GM12891 (cell line): ENCODE results near the gene SETD5. TPM values are rescaled to one million over a fixed set of nuclear protein-coding genes. Genes with fewer than 3 reads are reported as not detected.
A peak's percentile ranks its signal among the peaks of the same experiment; 100 is the strongest.

ENCODE experiments used
- DNase-seq: peaks from one replicate; pipeline ENCODE4 v3.0.0; 2011; ENCODE audit warnings: low spot score; ENCODE audit not compliant: insufficient read length
- FAIRE-seq: peaks from 2 replicates; lab custom pipeline; 2011; peaks lifted over from hg19 to GRCh38; lab: Jason Lieb, UNC
- PAX5 ChIP-seq: IDR thresholded peaks from 2 replicates; pipeline ENCODE4 v1.6.1; 2011; ENCODE audit warnings: low read length, moderate library complexity, mild to moderate bottlenecking; ENCODE audit not compliant: insufficient read depth, severe bottlenecking
- POLR2A ChIP-seq: IDR thresholded peaks from 2 replicates; pipeline ENCODE4 v1.6.1; 2011; ENCODE audit warnings: low read depth, low read length, control low read depth
- POLR2AphosphoS5 ChIP-seq: IDR thresholded peaks from 2 replicates; pipeline ENCODE4 v1.6.1; 2011; ENCODE audit warnings: low read depth, low read length, control low read depth
- POU2F2 ChIP-seq: IDR thresholded peaks from 2 replicates; pipeline ENCODE4 v1.6.1; 2011; ENCODE audit warnings: low read depth, mild to moderate bottlenecking, control low read depth, low read length, moderate library complexity
- SPI1 ChIP-seq: IDR thresholded peaks from 2 replicates; pipeline ENCODE4 v1.6.1; 2011; ENCODE audit warnings: low read depth, low read length, control low read depth
- TAF1 ChIP-seq: IDR thresholded peaks from 2 replicates; pipeline ENCODE4 v1.6.1; 2011; ENCODE audit warnings: low read depth, low read length, control low read depth
- polyA plus RNA-seq: library from polyadenylated mRNA; unstranded; fragments of >200 nt; gene quantifications from one replicate; pipeline ENCODE4 v1.2.1, GENCODE V29; 2012; ENCODE audit warnings: low read depth, missing spikeins, inconsistent platforms; ENCODE audit not compliant: missing spikeins

SETD5 gene, protein sequence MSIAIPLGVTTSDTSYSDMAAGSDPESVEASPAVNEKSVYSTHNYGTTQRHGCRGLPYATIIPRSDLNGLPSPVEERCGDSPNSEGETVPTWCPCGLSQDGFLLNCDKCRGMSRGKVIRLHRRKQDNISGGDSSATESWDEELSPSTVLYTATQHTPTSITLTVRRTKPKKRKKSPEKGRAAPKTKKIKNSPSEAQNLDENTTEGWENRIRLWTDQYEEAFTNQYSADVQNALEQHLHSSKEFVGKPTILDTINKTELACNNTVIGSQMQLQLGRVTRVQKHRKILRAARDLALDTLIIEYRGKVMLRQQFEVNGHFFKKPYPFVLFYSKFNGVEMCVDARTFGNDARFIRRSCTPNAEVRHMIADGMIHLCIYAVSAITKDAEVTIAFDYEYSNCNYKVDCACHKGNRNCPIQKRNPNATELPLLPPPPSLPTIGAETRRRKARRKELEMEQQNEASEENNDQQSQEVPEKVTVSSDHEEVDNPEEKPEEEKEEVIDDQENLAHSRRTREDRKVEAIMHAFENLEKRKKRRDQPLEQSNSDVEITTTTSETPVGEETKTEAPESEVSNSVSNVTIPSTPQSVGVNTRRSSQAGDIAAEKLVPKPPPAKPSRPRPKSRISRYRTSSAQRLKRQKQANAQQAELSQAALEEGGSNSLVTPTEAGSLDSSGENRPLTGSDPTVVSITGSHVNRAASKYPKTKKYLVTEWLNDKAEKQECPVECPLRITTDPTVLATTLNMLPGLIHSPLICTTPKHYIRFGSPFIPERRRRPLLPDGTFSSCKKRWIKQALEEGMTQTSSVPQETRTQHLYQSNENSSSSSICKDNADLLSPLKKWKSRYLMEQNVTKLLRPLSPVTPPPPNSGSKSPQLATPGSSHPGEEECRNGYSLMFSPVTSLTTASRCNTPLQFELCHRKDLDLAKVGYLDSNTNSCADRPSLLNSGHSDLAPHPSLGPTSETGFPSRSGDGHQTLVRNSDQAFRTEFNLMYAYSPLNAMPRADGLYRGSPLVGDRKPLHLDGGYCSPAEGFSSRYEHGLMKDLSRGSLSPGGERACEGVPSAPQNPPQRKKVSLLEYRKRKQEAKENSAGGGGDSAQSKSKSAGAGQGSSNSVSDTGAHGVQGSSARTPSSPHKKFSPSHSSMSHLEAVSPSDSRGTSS (N-terminal part only)
- 36.4 TPM for polyA plus RNA-seq

DNA sequence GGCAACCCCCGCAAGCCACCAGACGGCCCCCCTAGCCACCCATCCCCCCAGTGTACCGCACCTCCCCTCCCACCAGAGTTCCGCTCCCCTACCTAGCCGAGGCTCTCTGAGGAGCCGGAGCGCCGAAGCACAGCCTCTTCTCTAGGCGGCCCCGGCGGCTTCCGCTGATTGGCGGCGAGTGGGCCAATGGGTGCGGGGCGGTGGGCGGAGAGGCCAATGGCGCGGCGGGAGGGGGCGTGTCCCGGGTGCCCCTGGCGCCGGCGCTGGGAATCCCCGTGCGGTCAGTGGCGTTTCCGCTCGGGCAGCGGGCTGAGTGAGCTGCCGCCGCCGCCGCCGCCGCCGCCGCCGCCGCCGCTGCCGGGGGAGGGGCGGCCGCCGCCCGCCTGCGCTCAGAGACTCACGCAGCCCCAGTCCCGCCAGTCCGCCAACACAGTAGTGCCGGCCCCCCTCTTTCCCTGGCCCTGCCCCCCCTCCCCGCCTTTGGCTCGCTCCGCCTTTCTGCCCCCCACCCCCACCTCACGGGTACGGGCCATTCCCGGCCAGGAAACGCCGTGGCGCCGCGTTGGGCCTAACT lies at the start of gene SETD5:
TSS of gene SETD5 (plus strand) at position 284 of the 574 bp plus-strand sequence. CDS start 31,324 bp downstream, outside the sequence.
- no peak for FAIRE-seq
- no peak for TF ChIP-seq POU2F2
- peak; percentile 86 for TF ChIP-seq TAF1
- TF ChIP-seq POLR2AphosphoS5, result peak; percentile 52; the same call in 1 of the 2 replicates
- TF ChIP-seq PAX5, result no peak
- peak; percentile 83 for TF ChIP-seq POLR2A
- TF ChIP-seq SPI1, result no peak
- DNase-seq, result peak; percentile 83

DNA sequence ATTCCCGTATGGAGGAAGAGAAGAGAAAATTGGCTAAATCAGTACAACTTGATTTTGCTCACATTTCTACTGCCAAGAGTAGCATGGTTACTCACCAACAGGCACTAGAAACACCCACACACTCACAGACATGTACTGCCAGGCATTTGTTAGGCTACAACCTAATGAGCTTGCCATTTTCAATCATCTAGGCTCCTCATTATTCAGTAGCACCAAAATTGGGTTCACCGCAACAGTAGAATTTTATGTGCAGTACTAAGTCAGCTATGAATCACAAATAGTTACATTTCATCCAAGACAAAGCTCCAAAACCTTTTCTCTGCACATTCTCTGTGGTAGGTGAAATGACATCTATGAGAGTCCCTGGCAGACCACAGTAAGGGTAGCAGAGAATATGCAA lies 49.5 kb upstream of the SETD5 start:
- no peak for DNase-seq
- FAIRE-seq, result no peak
- TF ChIP-seq SPI1, result no peak
- no peak for TF ChIP-seq POLR2AphosphoS5
- no peak for TF ChIP-seq TAF1
- no peak for TF ChIP-seq PAX5
- no peak for TF ChIP-seq POU2F2
- TF ChIP-seq POLR2A, result no peak

DNA sequence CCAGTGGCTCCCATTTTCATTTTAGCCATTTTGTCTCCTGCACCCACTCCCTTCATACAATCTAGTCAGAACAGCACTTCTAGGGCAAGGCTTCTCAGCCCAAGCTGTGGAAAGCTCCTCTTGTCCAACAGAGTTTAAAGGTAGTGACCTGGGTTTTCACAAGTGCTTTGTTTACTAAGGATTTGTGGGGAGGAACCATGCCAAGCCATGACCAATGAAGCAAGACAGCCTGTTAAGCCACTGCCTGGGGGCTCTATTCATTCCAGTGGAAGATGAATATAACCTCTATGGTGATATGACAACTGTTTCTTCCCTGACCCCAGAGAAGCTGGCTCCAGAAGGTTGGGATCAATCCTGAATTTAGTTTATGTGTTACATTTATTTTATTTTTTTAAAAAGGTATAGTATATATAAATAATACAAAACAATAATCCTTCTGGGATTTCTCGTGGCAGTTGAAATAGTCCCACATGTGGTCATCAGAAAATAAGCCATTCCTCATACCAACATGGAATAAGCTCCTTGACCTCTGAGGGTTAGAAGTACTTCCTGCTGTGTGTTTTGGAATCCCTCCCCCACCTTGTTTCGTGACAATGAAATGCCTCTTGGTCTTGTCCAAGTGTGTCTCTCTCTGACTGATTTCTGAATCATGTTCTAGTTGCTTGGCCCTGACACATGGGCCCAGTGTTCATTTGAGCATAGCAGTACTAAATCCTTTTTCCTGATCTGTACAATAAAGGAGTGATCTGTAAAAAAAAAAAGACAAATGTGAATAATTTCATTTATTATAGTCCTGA lies 47.9 kb upstream of the SETD5 start:
- TF ChIP-seq POU2F2, result no peak
- DNase-seq (no peak), FAIRE-seq (peak; percentile 45)

DNA sequence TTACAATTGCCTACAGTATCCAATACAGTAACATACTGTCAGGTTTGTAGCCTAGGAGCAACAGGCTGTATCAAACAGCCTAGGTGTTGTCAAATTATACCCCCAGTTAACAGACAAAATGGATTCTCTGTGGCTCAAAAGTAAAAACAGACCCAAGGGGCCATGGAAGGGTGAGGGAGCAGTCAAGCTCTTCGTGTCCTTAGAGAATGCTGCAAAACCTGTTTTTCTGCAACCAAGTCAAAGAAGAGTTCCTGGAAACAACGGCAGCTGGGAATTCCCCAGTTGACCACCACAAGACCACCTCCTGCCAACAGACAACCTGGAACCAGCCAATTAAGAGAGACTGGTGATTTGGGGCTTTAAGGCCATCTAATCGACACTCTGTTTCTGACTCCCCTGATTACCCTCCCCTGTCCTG lies 45.7 kb upstream of the SETD5 start:
- no peak for DNase-seq
- TF ChIP-seq POLR2AphosphoS5, result no peak
- TF ChIP-seq POU2F2, result no peak
- no peak for TF ChIP-seq PAX5
- no peak for TF ChIP-seq POLR2A
- no peak for TF ChIP-seq TAF1
- no peak for TF ChIP-seq SPI1
- no peak for FAIRE-seq

DNA sequence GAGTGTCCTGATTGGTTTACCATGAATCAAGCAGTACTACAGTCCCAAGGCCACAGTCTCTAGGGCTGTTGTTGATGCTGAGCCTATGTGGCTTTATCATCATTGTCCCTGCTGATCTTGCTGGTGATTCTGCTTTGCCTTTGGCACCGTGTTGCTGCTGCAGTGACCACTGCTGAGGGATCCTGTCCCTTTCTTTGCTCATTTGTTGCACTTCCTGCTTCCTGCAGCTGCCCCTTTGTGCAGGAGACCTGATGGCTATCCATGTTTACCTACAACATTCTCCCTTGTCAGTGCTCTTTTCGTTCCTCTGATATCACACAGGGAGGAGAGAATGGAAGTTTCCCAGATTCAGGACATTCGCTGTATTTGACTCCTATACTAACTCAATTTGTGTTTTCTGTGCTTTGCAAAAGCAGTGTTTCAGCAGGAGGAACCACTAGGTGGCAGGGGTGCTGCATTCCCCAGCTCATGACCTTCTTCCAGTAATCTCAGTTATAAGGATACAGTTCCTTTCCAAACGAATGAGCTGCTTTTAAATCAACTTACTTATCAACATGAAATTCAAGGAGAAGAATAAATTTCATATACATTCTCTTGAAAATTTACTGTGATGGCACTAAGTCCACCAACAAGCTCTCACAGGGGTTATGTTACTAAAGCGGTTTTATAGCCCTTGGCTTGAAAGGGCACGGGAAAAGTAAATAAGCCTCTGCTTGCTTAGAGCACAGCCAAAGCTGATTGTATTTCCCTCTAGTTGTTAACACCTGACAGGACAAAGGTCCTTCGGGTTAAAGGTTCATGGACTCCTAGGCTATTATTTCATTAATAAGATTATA lies 44.3 kb upstream of the SETD5 start:
- TF ChIP-seq POLR2A (no peak), TAF1 (no peak), PAX5 (no peak), POLR2AphosphoS5 (no peak), POU2F2 (no peak), SPI1 (no peak)
- FAIRE-seq (peak; percentile 58), DNase-seq (peak; percentile 22)

DNA sequence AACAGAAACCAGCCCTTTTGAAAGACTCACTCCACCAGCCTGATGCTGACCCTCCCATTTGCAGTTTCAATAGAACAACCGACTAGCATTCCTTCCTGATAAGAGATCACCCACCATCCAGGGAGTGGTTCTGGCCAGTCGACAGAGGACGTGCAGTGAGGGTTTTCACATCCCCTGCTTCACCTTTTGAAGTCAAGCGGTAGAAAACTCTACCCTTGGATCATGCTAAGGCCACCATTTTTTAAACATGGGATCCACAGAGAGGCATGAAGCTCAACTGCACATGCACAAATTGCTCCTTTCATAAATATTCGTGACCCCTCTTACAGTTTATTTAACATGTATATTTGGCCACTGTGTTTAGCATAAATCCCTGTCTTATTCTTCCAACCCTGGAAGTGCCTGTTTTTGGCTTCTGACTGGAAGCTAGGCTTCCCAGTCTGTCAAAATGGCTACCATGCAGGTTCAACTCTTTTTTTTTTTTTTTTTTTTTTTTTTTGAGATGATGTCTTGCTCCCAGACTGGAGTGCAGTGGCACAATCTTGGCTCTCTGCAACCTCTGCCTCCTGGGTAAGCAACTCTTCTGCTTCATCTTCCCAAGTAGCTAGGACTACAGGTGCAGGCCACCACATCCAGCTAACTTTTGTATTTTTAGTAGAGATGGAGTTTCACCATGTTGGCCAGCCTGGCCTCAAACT lies 35.6 kb upstream of the SETD5 start:
- TF ChIP-seq POU2F2 (no peak), POLR2A (no peak), PAX5 (no peak), SPI1 (no peak), POLR2AphosphoS5 (no peak), TAF1 (no peak)
- DNase-seq, result no peak
- no peak for FAIRE-seq
